Measurements from ENCODE around the gene MBOAT2.
"Not testable (repeated sequence)": the region's sequence is repeated elsewhere in the genome, so short reads cannot be mapped to it uniquely, and the experiment has no call there.

DNA sequence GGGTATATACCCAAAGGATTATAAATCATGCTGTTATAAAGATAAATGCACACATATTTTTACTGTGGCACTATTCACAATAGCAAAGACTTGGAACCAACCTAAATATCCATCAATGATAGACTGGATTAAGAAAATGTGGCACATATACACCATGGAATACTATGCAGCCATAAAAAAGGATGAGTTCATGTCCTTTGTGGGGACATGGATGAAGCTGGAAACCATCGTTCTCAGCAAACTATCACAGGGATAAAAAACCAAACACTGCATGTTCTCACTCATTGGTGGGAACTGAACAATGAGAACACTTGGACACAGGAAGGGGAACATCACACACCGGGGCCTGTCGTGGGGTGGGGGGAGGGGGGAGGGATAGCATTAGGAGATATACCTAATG, 30.5 kb downstream of the MBOAT2 start:
- TF ChIP-seq, protein P1, sequence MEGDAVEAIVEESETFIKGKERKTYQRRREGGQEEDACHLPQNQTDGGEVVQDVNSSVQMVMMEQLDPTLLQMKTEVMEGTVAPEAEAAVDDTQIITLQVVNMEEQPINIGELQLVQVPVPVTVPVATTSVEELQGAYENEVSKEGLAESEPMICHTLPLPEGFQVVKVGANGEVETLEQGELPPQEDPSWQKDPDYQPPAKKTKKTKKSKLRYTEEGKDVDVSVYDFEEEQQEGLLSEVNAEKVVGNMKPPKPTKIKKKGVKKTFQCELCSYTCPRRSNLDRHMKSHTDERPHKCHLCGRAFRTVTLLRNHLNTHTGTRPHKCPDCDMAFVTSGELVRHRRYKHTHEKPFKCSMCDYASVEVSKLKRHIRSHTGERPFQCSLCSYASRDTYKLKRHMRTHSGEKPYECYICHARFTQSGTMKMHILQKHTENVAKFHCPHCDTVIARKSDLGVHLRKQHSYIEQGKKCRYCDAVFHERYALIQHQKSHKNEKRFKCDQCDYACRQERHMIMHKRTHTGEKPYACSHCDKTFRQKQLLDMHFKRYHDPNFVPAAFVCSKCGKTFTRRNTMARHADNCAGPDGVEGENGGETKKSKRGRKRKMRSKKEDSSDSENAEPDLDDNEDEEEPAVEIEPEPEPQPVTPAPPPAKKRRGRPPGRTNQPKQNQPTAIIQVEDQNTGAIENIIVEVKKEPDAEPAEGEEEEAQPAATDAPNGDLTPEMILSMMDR (IDR thresholded peaks at IDR 0.05; ENCODE audit: low read depth, low read length, poor library complexity, severe bottlenecking) = not testable (repeated sequence)
- TF ChIP-seq EZH2phosphoT487 (IDR thresholded peaks at IDR 0.05; ENCODE audit: borderline replicate concordance, low read length) = not testable (repeated sequence)
